Measurements from ENCODE around the gene NDUFS7. TPM values are rescaled to one million over a fixed set of nuclear protein-coding genes. Genes with fewer than 3 reads are reported as not detected.

NDUFS7 gene
- total RNA-seq, 1 donor from 2014 or later = 55.9 TPM

GRCh38 chr19:1356508-1356865 is 27.2 kb upstream of the NDUFS7 start:
- peaks cover 28% of the 10 kb centered on the region for H3K36me3 Mint-ChIP-seq
- peak overlapping the region; percentile 86 for H3K27ac Mint-ChIP-seq

GRCh38 chr19:1357531-1358109 is 26.1 kb upstream of the NDUFS7 start:
- no peak for DNase-seq (ENCODE audit: low spot score in 2 of 2, unreplicated experiment in 2 of 2)
- no peaks in the 10 kb centered on the region for H3K9me3 Mint-ChIP-seq
- peaks cover 40% of the 10 kb centered on the region for H3K4me1 Mint-ChIP-seq
- H3K36me3 Mint-ChIP-seq = peaks cover 32% of the 10 kb centered on the region
- no peak overlapping the region for H3K4me3 Mint-ChIP-seq
- no peak overlapping the region for H3K27ac Mint-ChIP-seq
- TF ChIP-seq, protein P1, sequence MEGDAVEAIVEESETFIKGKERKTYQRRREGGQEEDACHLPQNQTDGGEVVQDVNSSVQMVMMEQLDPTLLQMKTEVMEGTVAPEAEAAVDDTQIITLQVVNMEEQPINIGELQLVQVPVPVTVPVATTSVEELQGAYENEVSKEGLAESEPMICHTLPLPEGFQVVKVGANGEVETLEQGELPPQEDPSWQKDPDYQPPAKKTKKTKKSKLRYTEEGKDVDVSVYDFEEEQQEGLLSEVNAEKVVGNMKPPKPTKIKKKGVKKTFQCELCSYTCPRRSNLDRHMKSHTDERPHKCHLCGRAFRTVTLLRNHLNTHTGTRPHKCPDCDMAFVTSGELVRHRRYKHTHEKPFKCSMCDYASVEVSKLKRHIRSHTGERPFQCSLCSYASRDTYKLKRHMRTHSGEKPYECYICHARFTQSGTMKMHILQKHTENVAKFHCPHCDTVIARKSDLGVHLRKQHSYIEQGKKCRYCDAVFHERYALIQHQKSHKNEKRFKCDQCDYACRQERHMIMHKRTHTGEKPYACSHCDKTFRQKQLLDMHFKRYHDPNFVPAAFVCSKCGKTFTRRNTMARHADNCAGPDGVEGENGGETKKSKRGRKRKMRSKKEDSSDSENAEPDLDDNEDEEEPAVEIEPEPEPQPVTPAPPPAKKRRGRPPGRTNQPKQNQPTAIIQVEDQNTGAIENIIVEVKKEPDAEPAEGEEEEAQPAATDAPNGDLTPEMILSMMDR (IDR thresholded peaks at IDR 0.05; ENCODE audit: unreplicated experiment) = no peak
- no peaks in the 10 kb centered on the region for H3K27me3 Mint-ChIP-seq (ENCODE audit: low read depth)

More at GRCh38 chr19:1356508-1356865, 27.2 kb upstream of the NDUFS7 start:
- Mint-ChIP-seq H3K27me3 (ENCODE audit: low read depth) (no peaks in the 10 kb centered on the region), H3K9me3 (no peaks in the 10 kb centered on the region), H3K4me3 (peak overlapping the region; percentile 75), H3K4me1 (peaks cover 39% of the 10 kb centered on the region)
- TF ChIP-seq, protein P1 (IDR thresholded peaks at IDR 0.05; ENCODE audit: unreplicated experiment) = no peak
- DNase-seq (ENCODE audit: low spot score in 2 of 2, unreplicated experiment in 2 of 2) = no peak

DNA sequence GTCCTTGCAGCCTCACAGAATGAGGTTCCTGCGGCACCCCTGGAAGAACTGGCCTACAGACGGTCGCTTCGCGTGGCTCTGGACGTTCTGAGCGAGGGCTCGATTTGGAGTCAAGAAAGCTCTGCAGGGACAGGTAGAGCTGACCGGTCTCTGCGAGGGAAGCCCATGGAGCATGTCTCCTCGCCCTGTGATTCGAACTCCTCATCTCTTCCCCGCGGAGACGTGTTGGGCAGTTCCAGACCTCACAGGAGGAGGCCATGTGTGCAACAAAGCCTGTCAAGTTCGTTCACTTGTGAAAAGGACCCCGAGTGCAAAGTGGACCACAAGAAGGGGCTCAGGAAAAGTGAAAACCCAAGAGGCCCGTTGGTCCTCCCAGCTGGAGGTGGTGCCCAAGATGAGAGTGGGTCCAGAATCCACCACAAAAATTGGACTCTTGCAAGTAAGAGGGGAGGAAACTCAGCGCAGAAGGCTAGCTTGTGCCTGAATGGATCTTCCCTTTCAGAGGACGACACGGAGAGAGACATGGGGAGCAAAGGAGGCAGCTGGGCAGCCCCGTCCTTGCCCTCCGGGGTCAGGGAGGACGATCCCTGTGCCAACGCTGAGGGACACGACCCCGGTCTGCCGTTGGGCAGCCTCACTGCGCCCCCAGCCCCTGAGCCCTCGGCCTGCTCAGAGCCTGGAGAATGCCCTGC is 23.4 kb upstream of the NDUFS7 start:
- TF ChIP-seq, protein P1 (IDR thresholded peaks at IDR 0.05; ENCODE audit: unreplicated experiment) = no peak
- Mint-ChIP-seq H3K9me3 (no peaks in the 10 kb centered on the region), H3K4me1 (peaks cover 38% of the 10 kb centered on the region), H3K27ac (no peak overlapping the region), H3K36me3 (peaks cover 34% of the 10 kb centered on the region), H3K4me3 (no peak overlapping the region), H3K27me3 (ENCODE audit: low read depth) (no peaks in the 10 kb centered on the region)
- no peak for DNase-seq (ENCODE audit: low spot score in 2 of 2, unreplicated experiment in 2 of 2)

GRCh38 chr19:1360818-1361461 is 22.8 kb upstream of the NDUFS7 start:
- TF ChIP-seq, protein P1 (IDR thresholded peaks at IDR 0.05; ENCODE audit: unreplicated experiment) = no peak
- DNase-seq (ENCODE audit: low spot score in 2 of 2, unreplicated experiment in 2 of 2) = no peak
- Mint-ChIP-seq H3K4me3 (peak overlapping the region; percentile 33), H3K9me3 (no peaks in the 10 kb centered on the region), H3K4me1 (peaks cover 33% of the 10 kb centered on the region), H3K27me3 (ENCODE audit: low read depth) (no peaks in the 10 kb centered on the region), H3K27ac (peak overlapping the region; percentile 71), H3K36me3 (peaks cover 34% of the 10 kb centered on the region)

DNA sequence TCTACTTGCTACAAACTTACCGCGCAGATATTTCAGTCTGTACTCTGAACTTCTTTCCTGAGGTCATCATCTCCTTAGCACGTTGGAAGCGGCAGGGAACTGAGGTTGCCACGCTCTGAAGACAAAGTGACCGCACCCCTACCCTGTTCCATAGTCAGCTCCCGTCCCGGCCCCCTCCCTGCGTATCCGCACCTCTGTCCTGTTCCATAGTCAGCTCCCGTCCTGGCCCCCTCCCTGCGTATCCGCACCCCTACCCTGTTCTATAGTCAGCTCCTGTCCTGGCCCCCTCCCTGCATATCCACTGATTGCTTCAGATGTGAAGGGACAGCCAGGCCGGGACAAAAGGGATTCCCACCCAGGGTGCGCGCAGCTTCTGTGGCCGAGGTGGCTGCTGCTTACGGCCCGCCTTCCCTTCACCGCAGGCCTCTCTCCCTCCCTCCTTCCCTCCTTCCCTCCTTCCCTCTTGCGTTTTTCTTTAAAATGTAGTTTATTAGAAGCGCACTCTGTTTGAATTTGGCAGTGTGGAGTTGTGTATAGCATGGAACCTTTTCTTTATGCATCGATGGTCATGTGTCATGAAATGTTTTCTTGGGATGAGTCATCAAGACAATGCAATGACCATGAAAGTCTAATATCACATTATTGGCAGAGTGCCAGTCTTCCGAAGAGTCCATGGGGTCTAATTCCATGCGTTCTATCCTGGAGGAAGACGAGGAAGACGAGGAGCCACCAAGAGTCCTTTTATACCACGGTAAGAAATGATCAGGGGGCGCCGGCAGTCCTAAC is 21.9 kb upstream of the NDUFS7 start:
- Mint-ChIP-seq H3K4me1 (peaks cover 24% of the 10 kb centered on the region), H3K27me3 (ENCODE audit: low read depth) (no peaks in the 10 kb centered on the region), H3K27ac (peak overlapping the region; percentile 71), H3K9me3 (no peaks in the 10 kb centered on the region), H3K4me3 (no peak overlapping the region), H3K36me3 (peaks cover 34% of the 10 kb centered on the region)
- TF ChIP-seq, protein P1 (IDR thresholded peaks at IDR 0.05; ENCODE audit: unreplicated experiment) = no peak
- no peak for DNase-seq (ENCODE audit: low spot score in 2 of 2, unreplicated experiment in 2 of 2)
